Measurements from ENCODE around the gene CHN2.

Gene CHN2

DNA sequence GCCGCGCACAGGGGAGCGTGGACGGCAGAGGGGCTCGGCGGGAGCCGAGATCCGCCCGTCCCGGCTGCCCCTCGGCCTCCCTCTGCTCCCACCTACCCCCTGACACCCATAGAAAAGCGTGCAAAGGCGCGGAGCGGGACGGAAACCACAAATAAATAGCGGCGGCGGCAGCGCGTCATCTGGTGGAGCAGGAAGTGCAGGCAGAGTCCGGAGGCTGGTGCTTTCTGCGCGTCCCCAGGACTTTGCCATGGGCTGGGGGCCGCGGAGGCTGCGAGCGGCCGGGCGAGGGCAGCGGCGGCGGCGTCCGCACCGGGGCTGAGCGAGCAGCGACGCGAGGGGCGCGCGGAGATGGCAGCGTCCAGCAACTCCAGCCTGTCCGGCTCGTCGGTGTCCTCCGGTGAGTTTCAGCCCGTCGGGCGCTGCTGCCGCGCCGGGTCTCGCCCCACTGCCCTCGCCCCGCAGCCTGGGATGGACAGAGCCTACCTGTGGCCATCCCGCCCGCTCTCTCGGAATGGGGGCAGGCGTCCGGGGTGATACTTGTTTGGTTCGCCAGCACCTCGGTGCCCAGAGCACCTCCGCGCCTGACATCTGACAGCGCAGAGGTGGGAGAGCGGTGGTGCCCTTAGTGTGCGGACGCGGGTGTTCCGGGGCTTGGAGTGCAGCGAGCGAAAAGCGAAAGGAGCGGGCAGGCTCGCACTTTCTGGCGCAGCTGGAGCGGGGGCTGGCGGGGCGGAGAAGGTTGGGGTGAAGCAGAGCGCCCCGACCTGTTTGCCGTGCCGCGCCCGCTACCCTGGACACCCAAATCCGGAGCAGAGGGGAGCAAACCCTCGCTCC lies at the start of gene CHN2:
Gene CHN2 (plus strand): TSS at position 182 of the 834 bp plus-strand sequence.
- peak; percentile 67 for DNase-seq (ENCODE audit: low spot score)

DNA sequence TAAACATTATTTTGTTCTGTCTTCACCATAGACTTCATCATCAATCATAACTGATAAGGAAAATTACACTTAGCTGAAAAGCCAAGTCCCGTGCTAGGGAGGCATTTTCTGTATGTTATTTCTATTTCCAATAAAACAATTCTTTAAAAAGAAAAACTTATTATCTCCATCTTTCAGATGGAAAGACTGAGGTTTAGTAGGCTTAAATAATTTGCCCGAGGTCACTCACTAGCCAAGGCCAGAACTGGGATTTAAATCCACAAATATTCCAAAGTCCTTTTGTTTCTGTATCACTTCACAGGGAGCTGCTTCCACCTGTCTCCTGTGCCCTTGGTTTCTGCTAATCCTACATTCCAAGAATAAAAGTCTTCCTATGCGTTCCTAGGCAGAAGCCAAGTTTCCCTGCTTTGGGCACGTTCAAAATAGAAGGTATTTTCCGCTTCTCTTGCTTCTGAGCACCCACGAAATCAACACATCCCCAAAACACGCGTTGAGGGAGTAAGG lies 49.0 kb upstream of the CHN2 start:
- no peak for DNase-seq (ENCODE audit: low spot score)

GRCh38 chr7:29146057-29146706 lies 48.4 kb upstream of the CHN2 start, which contains the start of gene CPVL:
Gene CPVL (minus strand): TSS chr7:29146537. CDS start chr7:29121061, 25,476 bp downstream.
- DNase-seq (ENCODE audit: low spot score) = peak; percentile 23

GRCh38 chr7:29146888-29147609 lies 47.5 kb upstream of the CHN2 start:
- no peak for DNase-seq (ENCODE audit: low spot score)

DNA sequence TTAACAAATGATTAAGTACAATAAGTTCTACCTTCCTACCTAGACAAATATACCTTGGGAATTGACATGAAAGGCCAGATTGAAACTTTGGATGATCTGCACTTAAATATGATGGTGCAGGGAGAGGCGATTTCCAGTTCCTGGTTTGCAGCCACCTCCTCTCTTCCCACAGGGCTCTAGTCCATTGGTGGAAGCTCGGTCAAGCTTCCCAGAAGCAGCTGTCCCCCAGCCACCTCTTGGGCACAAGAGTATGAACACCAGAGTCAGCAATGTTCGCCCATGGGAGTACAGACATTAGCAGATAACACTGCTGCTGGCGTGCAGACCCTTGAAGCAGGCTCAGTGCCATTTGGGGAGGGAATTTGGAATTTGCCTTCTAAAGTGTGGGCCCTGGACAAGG lies 46.8 kb upstream of the CHN2 start:
- DNase-seq (ENCODE audit: low spot score) = no peak

GRCh38 chr7:29149036-29149435 lies 45.5 kb upstream of the CHN2 start:
- no peak for DNase-seq (ENCODE audit: low spot score)

- DNase-seq (ENCODE audit: low spot score) = no peak
These were observed 43.7 kb upstream of the CHN2 start for GRCh38 chr7:29150856-29151255.

DNA sequence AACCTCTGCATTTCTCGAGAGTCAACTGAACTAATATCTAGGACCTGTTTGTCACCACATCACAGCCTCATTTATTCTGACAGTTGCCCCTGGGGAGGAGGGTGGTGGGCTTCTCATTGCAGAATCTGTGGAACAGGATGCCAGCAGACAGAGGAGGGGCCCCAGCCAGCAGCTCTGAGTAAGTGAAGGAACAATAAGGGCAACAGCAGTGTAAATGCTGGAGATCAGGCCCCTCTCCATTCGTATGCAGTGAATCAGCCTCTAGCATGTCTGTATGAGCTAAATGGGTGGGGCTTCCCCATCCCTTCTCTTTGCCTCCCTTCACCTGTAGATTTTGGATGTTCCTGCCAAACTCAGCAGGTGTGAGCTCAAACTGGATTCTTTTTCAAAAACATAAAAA lies 40.5 kb upstream of the CHN2 start:
- no peak for DNase-seq (ENCODE audit: low spot score)

- DNase-seq (ENCODE audit: low spot score) = no peak
These were observed 37.6 kb upstream of the CHN2 start for GRCh38 chr7:29156907-29157452.

DNA sequence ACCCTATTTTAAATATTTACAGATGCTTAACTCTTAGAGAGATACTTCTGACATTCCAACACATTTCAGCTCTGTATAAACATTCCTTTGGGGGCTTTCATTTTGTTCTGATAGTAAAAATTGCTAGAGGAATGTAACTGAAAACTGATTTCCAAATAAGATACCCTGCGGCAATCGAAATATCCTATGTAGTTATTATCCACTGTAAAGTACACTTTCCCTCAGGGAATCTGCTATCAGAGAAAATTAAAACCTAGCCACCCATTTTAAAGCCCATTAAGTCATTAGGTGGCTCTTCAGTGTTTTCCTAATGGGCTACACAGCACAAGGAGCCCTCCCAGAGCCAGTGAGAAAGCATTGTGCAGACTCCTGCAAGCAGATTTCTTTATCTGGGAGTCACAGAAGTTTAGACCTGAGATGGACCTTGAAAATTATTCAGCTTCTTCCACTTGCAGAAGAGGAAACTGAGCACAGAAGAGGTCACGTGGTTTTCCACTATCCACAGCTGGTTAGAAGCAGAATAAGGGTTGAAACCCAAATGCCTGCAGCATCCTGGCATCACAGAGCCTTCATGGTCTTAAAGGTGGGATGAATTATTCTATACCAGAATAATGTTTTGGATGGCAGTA lies 35.7 kb upstream of the CHN2 start:
- no peak for DNase-seq (ENCODE audit: low spot score)

GRCh38 chr7:29160080-29160479 lies 34.5 kb upstream of the CHN2 start:
- no peak for DNase-seq (ENCODE audit: low spot score)

DNA sequence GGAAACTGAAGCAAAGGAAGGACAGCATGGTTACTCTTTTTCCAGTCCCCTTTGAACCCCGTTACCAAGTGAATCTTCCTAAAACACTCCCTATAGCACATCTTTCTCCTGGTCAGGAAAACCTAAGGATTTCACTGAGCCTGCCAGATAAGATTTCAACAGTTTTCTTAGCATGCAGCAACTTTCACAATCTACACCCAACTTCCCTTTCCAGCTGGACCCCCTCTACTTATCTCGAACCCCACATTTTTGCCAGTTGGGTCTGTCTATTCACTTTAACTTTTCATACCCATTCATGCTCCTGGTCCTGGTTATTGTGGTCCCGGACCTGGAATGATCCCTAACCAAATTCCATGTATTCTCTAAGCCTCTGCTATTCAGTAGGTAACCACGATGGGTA lies 33.3 kb upstream of the CHN2 start:
- DNase-seq (ENCODE audit: low spot score) = no peak

GRCh38 chr7:29162577-29162976 lies 32.0 kb upstream of the CHN2 start:
- DNase-seq (ENCODE audit: low spot score) = no peak

GRCh38 chr7:29163854-29164253 lies 30.7 kb upstream of the CHN2 start:
- no peak for DNase-seq (ENCODE audit: low spot score)

- no peak for DNase-seq (ENCODE audit: low spot score)
These were observed 26.9 kb upstream of the CHN2 start for GRCh38 chr7:29167721-29168120.

- no peak for DNase-seq (ENCODE audit: low spot score)
These were observed 23.8 kb upstream of the CHN2 start for GRCh38 chr7:29170781-29171180.

DNA sequence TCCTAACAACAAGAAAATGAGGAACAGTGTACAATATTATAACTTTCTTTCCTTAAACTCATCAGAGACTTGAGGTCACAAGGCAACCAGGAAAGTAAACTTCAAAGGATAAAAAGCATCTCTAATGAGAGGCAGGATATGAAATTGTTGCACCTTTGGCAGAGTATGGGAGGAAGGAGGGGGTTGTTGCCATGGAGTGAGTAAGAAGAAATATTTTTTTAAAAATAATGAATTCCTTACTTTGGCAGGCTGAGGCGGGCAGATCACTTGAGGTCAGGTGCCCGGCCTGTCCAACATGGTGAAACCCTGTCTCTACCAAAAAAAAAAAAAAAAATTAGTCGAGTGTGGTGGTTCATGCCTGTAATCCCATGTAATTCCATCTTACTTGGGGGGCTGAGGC lies 21.1 kb upstream of the CHN2 start:
- DNase-seq (ENCODE audit: low spot score) = no peak

- peak; percentile 54 for DNase-seq (ENCODE audit: low spot score)
These were observed 16.5 kb upstream of the CHN2 start for GRCh38 chr7:29177963-29178600.

GRCh38 chr7:29179115-29179514 lies 15.5 kb upstream of the CHN2 start:
- DNase-seq (ENCODE audit: low spot score) = no peak

GRCh38 chr7:29184599-29184998 lies 10.0 kb upstream of the CHN2 start:
- DNase-seq (ENCODE audit: low spot score) = no peak

DNA sequence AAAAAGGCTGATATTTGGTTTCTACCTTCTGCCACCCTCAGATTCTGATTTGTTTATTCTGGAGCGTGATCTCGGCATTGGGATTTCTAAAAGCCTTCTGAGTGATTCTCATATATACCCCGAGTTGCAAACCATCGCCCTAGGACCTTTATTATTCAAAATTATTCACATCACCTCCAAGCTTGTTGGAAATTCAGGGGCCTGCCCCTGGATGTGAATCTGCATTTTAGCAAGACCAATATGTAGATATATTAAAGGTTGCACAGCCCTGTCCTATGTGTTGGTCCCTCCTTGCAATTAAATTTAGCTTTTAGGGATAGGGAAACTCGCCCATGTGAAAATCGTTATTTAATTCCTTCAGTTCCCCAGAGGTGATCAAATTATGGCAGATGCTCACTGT lies 9.0 kb upstream of the CHN2 start:
- DNase-seq (ENCODE audit: low spot score) = no peak
